ENCODE data around the gene KIAA1549. TPM values are rescaled to one million over a fixed set of nuclear protein-coding genes. Genes with fewer than 3 reads are reported as not detected.

Gene KIAA1549
- total and polyA plus RNA-seq, 2 of the 8 experiments (the other 6 are each of a cell fraction or from before 2014, with no cell fraction given), result 6.5 to 17.3 TPM

DNA sequence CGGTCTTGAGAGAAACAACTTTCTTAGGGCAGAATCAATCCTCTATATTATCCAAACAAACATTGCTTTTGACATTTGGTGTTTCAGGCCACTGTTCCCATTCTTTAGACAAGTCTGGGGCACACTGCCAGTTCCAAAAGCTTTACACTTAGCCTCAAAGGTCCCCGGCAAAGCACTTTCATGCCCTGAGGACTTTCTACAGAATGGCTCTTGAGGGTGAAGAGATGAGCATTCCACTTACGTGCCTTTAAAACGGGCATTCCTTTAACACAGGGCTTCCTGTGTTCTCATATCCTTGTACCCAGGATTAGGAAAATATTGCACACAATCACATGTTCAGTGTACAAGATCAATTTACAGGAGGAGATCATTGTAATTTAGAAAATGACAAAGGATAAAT lies 196.5 kb downstream of the KIAA1549 start:
- FAIRE-seq (no peak), DNase-seq (ENCODE audit: low read depth in 1 of 2, low spot score in 2 of 2) (no peak)
- Histone ChIP-seq H3K4me3 (ENCODE audit: extremely low read depth in 1 of 4, insufficient read depth in 2 of 4, low read depth in 3 of 4, low read length in 4 of 4) (no peak overlapping the region), H3K27me3 (replicated peaks in 1 of 4; ENCODE audit: control insufficient read depth in 3 of 4, extremely low read depth in 1 of 4, insufficient read depth in 3 of 4, low read length in 3 of 4) (no peaks in the 10 kb centered on the region), H4K91ac (replicated peaks; ENCODE audit: insufficient read length, low read length) (no peak overlapping the region), H3K56ac (replicated peaks; ENCODE audit: insufficient read length, low read depth, low read length) (no peak overlapping the region), H4K5ac (ENCODE audit: insufficient read length, low read depth, low read length) (no peak overlapping the region), H3K9ac (replicated peaks in 1 of 4; ENCODE audit: extremely low read depth in 1 of 4, low read depth in 3 of 4, low read length in 3 of 4) (no peak overlapping the region), H3K79me1 (ENCODE audit: low read depth, low read length) (no peaks in the 10 kb centered on the region; the same call in 1 of the 2 replicates), H2AK5ac (ENCODE audit: low read depth, low read length) (no peak overlapping the region), H2BK15ac (ENCODE audit: low read length) (no peak overlapping the region), H3K36me3 (ENCODE audit: control insufficient read depth in 2 of 4, insufficient read depth in 4 of 4, low read length in 3 of 4) (no peaks in the 10 kb centered on the region), H3K23ac (ENCODE audit: insufficient read length) (no peak overlapping the region), H2BK20ac (ENCODE audit: low read length) (no peak overlapping the region), H2AFZ (ENCODE audit: low read length) (no peak overlapping the region), H3K18ac (ENCODE audit: extremely low read depth, low read length) (no peak overlapping the region), H2BK120ac (replicated peaks; ENCODE audit: low read depth, low read length) (no peak overlapping the region), H4K20me1 (replicated peaks in 1 of 2; ENCODE audit: control insufficient read depth in 1 of 2, insufficient read depth in 2 of 2, low read length in 2 of 2) (no peaks in the 10 kb centered on the region), H3K79me2 (ENCODE audit: control insufficient read depth in 1 of 2, insufficient read depth in 2 of 2, low read length in 2 of 2) (no peaks in the 10 kb centered on the region), H2BK5ac (ENCODE audit: low read depth, low read length) (no peak overlapping the region), H3K4me1 (replicated peaks in 1 of 4; ENCODE audit: control insufficient read depth in 3 of 4, insufficient read depth in 4 of 4, low read length in 3 of 4) (peaks cover 0 to 4% (median 0%) of the 10 kb centered on the region in 4 experiments; a peak in 1 of 7 replicates), H3K4ac (replicated peaks; ENCODE audit: insufficient read length, low read depth, low read length) (no peak overlapping the region), H4K8ac (ENCODE audit: extremely low read depth, insufficient read depth, low read length) (no peak overlapping the region), H3K4me2 (ENCODE audit: insufficient read depth in 1 of 2, low read depth in 2 of 2, low read length in 2 of 2) (no peak overlapping the region), H3K14ac (ENCODE audit: insufficient read length) (no peak overlapping the region), H3K23me2 (ENCODE audit: low read depth, low read length) (no peaks in the 10 kb centered on the region), H3K9me3 (ENCODE audit: insufficient read depth in 2 of 2, low read depth in 1 of 2, low read length in 1 of 2) (no peaks in the 10 kb centered on the region; a peak in 1 of 4 replicates), H2BK12ac (ENCODE audit: low read depth, low read length) (no peak overlapping the region), H3K27ac (ENCODE audit: low read depth, low read length) (no peak overlapping the region)
- CTCF ChIA-PET (ENCODE audit: partially characterized antibody), result interaction anchor here (0.7 to 1.4 kb wide), 2 partner anchors 17 to 193 kb away, joined by 3 to 5 read pairs; no protein-coding TSS in a partner anchor
- 94% methylated on average over 4 of the region's 4 CpGs; no CpG with 5 or more reads in 1 of the 2 experiments for WGBS, 2 experiments (ENCODE audit: extremely low coverage in 1 of 2, insufficient coverage in 1 of 2, insufficient read length in 1 of 2, insufficient replicate concordance in 2 of 2, low coverage in 1 of 2, low lambda C conversion rate in 2 of 2, missing lambda C conversion rate in 1 of 2)
- POLR2A ChIA-PET (ENCODE audit: partially characterized antibody), result no interaction called here
- TF ChIP-seq POLR2A (IDR thresholded peaks at IDR 0.05; ENCODE audit: control extremely low read depth in 1 of 2, low read depth in 2 of 2, low read length in 2 of 2), result no peak
- no peak for TF ChIP-seq POLR2AphosphoS5 (IDR thresholded peaks at IDR 0.05; ENCODE audit: low read depth, low read length)
- TF ChIP-seq PHF8 (conservative IDR thresholded peaks at IDR 0.05; ENCODE audit: low read depth, low read length), result no peak
- no peak for TF ChIP-seq GABPA (IDR thresholded peaks at IDR 0.05; ENCODE audit: borderline replicate concordance, insufficient read depth, low read length)
- TF ChIP-seq CREB1 (IDR thresholded peaks at IDR 0.05), result no peak
- no peak for TF ChIP-seq JUND (IDR thresholded peaks at IDR 0.05; ENCODE audit: low read length)
- no peak for TF ChIP-seq TCF12 (IDR thresholded peaks at IDR 0.05; ENCODE audit: low read depth, low read length)
- TF ChIP-seq NANOG (IDR thresholded peaks at IDR 0.05; ENCODE audit: insufficient read depth, low read depth, low read length, poor library complexity, severe bottlenecking), result no peak
- no peak for TF ChIP-seq SP4 (IDR thresholded peaks at IDR 0.05; ENCODE audit: low read length)
- TF ChIP-seq, protein P1, sequence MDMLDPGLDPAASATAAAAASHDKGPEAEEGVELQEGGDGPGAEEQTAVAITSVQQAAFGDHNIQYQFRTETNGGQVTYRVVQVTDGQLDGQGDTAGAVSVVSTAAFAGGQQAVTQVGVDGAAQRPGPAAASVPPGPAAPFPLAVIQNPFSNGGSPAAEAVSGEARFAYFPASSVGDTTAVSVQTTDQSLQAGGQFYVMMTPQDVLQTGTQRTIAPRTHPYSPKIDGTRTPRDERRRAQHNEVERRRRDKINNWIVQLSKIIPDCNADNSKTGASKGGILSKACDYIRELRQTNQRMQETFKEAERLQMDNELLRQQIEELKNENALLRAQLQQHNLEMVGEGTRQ (IDR thresholded peaks at IDR 0.05; ENCODE audit: low read length), result no peak

Measured in H1 (cell line).